Smooth muscle cell (in vitro differentiated cells): ENCODE measurements around the gene HS3ST3A1. TPM values are rescaled to one million over a fixed set of nuclear protein-coding genes. Genes with fewer than 3 reads are reported as not detected.

ENCODE experiments used
- DNase-seq: peaks from one replicate; lab custom pipeline; 2025; ENCODE audit not compliant: unreplicated experiment; lab: John Stamatoyannopoulos, UW
- H2AFZ ChIP-seq: fragments of 200-600 bp; sonication (generic); 2 replicates; pipeline ENCODE4 v1.6.0; 2016; ENCODE audit warnings: antibody characterized with exemption, low read depth, mild to moderate bottlenecking
- H3F3A ChIP-seq: fragments of 200-600 bp; sonication (generic); 2 replicates; pipeline ENCODE4 v1.6.0; 2017; ENCODE audit warnings: antibody characterized with exemption, low read depth
- H3K27ac ChIP-seq: fragments of 200-600 bp; sonication (generic); 2 replicates; pipeline ENCODE4 v1.5.1; 2016; ENCODE audit warnings: low read depth, mild to moderate bottlenecking
- H3K27me3 ChIP-seq: fragments of 200-600 bp; sonication (generic); 2 replicates; pipeline ENCODE4 v1.6.1; 2016; ENCODE audit warnings: low read depth, mild to moderate bottlenecking
- H3K36me3 ChIP-seq: fragments of 200-600 bp; sonication (generic); 2 replicates; pipeline ENCODE4 v1.5.1; 2016; ENCODE audit warnings: low read depth
- H3K4me1 ChIP-seq: fragments of 200-600 bp; sonication (generic); 2 replicates; pipeline ENCODE4 v1.5.1; 2016; ENCODE audit warnings: low read depth
- H3K4me2 ChIP-seq: fragments of 200-600 bp; sonication (generic); 2 replicates; pipeline ENCODE4 v1.6.0; 2016; ENCODE audit warnings: mild to moderate bottlenecking
- H3K4me3 ChIP-seq: fragments of 200-600 bp; sonication (generic); 2 replicates; pipeline ENCODE4 v1.5.1; 2016; ENCODE audit warnings: mild to moderate bottlenecking
- H3K79me2 ChIP-seq: fragments of 200-600 bp; sonication (generic); 2 replicates; pipeline ENCODE4 v1.6.0; 2016; ENCODE audit warnings: low read depth, mild to moderate bottlenecking
- H3K9ac ChIP-seq: fragments of 200-600 bp; sonication (generic); 2 replicates; pipeline ENCODE4 v1.6.0; 2016; ENCODE audit warnings: low read depth
- H3K9me3 ChIP-seq: fragments of 200-600 bp; sonication (generic); replicated peaks from 2 replicates; pipeline ENCODE4 v1.5.1; 2016; ENCODE audit warnings: low read depth
- H4K20me1 ChIP-seq: fragments of 200-600 bp; sonication (generic); 2 replicates; pipeline ENCODE4 v1.6.0; 2016; ENCODE audit warnings: low read depth
- CTCF ChIP-seq: fragments of 200-600 bp; sonication (generic); IDR thresholded peaks from 2 replicates; pipeline ENCODE4 v1.5.1; 2017; ENCODE audit warnings: borderline replicate concordance, mild to moderate bottlenecking, antibody characterized with exemption; ENCODE audit not compliant: insufficient read depth, poor library complexity, severe bottlenecking
- WGBS: methylation state at CpG from one replicate; pipeline ENCODE4 v1.1.7; 2016; ENCODE audit warnings: low lambda C conversion rate; 5-methylcytosine and 5-hydroxymethylcytosine counted together
- polyA plus RNA-seq: library from polyadenylated mRNA; unstranded; fragments of >200 nt; fragmentation: Nextera tagmentation; extraction: Ambion mirVana; gene quantifications from 2 replicates; pipeline ENCODE4 v1.2.1, GENCODE V29; 2016
- total RNA-seq: library from RNA; depleted of rRNA; stranded (reverse); fragments of >200 nt; gene quantifications from 2 replicates; pipeline ENCODE4 v1.2.3, GENCODE V29; 2014

The HS3ST3A1 gene
- total and polyA plus RNA-seq, 2 experiments from 2014 or later, result 19.5 to 25.1 TPM

GRCh38 chr17:13491916-13492736, 109.6 kb downstream of the HS3ST3A1 start:
- no peak overlapping the region for H3K9ac ChIP-seq
- 67% methylated on average over 7 of the region's 7 CpGs for WGBS
- TF ChIP-seq CTCF, result no peak
- no peak overlapping the region for H3K4me2 ChIP-seq
- H2AFZ ChIP-seq, result no peak overlapping the region
- H3K27me3 ChIP-seq, result no peaks in the 10 kb centered on the region
- no peak for DNase-seq
- peaks cover 10% of the 10 kb centered on the region for H3K36me3 ChIP-seq
- no peaks in the 10 kb centered on the region for H3K9me3 ChIP-seq
- no peak overlapping the region for H3K27ac ChIP-seq
- H3K4me3 ChIP-seq, result no peak overlapping the region
- peaks cover 3% of the 10 kb centered on the region for H3F3A ChIP-seq
- no peaks in the 10 kb centered on the region for H3K4me1 ChIP-seq
- H4K20me1 ChIP-seq, result no peaks in the 10 kb centered on the region
- H3K79me2 ChIP-seq, result no peaks in the 10 kb centered on the region

GRCh38 chr17:13491491-13491890, 110.2 kb downstream of the HS3ST3A1 start:
- DNase-seq, result no peak
- TF ChIP-seq CTCF, result no peak
- Histone ChIP-seq H3K36me3 (peaks cover 10% of the 10 kb centered on the region), H3K9me3 (no peaks in the 10 kb centered on the region), H3K27me3 (no peaks in the 10 kb centered on the region), H3K4me2 (no peak overlapping the region), H3F3A (peaks cover 3% of the 10 kb centered on the region), H4K20me1 (no peaks in the 10 kb centered on the region), H3K4me1 (no peaks in the 10 kb centered on the region), H3K79me2 (no peaks in the 10 kb centered on the region), H3K4me3 (no peak overlapping the region), H3K27ac (no peak overlapping the region), H3K9ac (no peak overlapping the region), H2AFZ (no peak overlapping the region)
- 94% methylated on average over 1 of the region's 1 CpG for WGBS

- Histone ChIP-seq H3K4me2 (no peak overlapping the region), H3K27me3 (no peaks in the 10 kb centered on the region)
- no peak for TF ChIP-seq CTCF
Observed at GRCh38 chr17:13490906-13491482, 110.7 kb downstream of the HS3ST3A1 start.

More at GRCh38 chr17:13490906-13491482, 110.7 kb downstream of the HS3ST3A1 start:
- H3K4me3 ChIP-seq, result no peak overlapping the region
- peaks cover 10% of the 10 kb centered on the region for H3K36me3 ChIP-seq
- H4K20me1 ChIP-seq, result no peaks in the 10 kb centered on the region
- no peak for DNase-seq
- no peaks in the 10 kb centered on the region for H3K9me3 ChIP-seq
- H3F3A ChIP-seq, result peaks cover 3% of the 10 kb centered on the region
- H3K4me1 ChIP-seq, result no peaks in the 10 kb centered on the region
- no peaks in the 10 kb centered on the region for H3K79me2 ChIP-seq
- no peak overlapping the region for H3K9ac ChIP-seq
- no peak overlapping the region for H3K27ac ChIP-seq
- WGBS, result 73% methylated on average over 5 of the region's 5 CpGs
- no peak overlapping the region for H2AFZ ChIP-seq
